GM18519 (cell line): ENCODE results near the gene CDRT15L2.
"Not testable (repeated sequence)": the region's sequence is repeated elsewhere in the genome, so short reads cannot be mapped to it uniquely, and the experiment has no call there.

Experiments
- ATAC-seq: cut with Tn5 transposase; IDR thresholded peaks from one replicate; pipeline ENCODE4 v1.9.1; 2021; ENCODE audit warnings: mild to moderate bottlenecking, moderate library complexity; ENCODE audit not compliant: unreplicated experiment, low FRiP score

The CDRT15L2 gene

DNA sequence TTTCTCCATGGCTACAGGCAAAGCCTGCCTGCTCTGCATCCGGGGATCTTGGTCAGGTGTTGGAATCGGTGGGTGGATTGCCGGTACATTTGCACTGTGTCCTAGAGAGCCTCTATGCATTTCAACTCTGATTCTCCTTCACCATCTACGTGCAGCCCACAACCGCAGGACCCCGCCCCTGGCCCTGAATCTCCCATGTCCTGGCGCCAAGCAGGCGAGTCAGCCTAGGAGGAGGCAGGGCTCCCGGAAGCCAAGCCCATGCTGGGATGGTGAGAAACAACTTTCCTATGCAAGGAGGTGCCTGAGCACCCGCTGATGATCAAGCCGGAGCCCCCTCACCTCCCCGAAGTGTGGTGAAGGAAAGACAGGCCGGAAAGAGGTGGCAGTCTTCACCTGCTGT, 7.9 kb upstream of the CDRT15L2 start:
- not testable (repeated sequence) for ATAC-seq

DNA sequence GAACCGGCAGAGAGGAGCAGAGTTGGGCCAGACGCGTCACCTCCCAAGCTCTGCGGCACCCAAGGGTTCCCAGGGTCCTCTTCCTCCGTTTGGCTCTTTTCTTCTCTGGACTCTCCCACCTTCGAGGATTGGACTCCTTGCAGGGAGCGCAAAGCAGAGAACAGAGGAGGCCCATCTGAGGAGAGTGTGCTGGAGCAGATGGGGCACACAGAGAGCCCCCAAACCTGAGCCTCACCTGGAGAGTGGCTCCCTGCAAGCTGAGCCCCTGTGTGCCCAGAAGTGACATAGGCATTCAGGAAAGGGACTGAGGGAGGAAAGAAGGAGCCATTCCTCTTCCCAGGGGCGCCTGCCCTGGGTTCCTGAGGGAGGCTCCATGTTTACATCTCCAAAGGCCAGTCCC, 6.3 kb upstream of the CDRT15L2 start:
- not testable (repeated sequence) for ATAC-seq

DNA sequence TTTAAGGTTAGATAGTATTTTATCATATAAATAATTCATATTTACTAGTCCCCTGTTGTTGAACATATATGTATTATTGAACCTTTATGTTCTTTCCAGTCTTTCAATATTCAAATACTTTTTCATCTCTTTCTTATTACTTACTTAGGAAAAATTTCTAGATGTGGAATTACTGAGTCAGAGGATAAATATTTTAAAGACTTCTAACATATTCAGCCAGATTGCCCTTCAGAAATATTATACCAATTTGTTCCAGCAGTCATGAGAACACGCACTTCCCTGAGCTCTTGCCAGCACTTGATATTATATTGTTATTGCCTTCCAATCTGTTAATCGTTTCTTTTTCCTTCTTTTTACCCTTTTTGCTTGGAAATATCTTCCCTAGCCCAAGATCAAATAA, 4.5 kb upstream of the CDRT15L2 start:
- not testable (repeated sequence) for ATAC-seq

DNA sequence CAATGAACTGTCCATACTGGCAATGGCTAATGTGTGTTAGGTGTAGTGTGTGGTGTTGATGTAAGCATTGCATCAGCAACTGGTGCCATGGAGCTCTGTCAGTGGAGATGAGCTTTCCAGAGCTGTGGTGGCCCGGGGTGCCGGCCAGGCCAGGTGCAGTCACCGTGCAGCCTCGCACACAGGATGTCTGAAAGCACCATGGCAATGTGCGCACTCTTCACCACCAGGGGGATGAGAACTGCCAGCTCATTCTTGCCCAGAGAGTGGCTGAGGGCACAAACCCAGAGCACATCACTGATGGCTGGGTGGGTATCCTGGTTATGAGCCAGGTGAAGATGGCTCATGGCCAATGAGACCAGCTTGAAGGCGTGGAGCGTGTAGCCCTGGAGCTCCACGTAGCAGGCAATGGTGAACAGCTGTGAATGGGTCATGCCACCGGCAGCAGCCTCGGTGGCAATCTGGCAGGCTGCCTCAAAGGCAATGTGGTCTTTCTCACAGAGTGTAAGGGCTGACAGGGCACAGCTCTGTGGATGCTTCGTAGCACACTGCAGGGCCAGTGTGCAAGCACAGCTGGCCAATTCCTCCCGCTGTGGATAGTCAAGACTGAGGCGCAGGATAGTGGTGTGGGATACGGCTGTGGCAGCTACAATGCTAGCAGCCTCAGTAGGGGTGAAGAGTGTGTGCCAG, 4.5 kb downstream of the CDRT15L2 start:
- not testable (repeated sequence) for ATAC-seq

DNA sequence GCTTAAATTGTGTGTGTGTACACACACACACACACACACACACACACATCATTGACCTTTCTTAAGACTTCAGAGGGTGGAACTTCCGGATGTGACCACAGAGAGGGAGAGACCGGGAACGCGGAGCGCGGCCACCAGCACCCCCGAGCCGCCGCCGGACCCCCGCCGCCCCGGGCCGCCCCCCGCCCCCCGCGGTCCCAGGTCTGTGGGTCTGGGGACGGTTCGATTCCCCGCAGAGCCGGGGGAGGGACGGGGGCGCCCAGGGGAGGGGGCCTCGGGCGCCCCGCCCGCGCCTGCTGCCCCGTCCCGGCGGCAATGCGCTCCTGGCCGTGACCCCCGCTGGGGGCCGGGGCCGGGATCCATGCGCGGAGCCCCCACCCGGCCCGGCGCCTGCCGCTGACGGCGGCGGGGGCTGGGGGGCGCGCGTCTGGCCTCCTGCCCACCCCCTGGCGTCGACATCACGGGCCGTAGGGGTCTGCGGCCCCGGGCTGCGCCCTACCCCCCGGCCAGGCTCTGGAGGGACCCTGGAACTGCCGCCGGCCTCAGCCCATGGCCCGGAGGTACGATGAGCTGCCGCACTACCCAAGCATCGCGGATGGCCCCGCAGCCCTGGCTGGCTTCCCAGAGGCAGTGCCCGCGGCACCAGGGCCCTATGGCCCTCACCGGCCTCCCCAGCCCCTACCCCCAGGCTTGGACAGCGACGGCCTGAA, 9.4 kb downstream of the CDRT15L2 start:
- not testable (repeated sequence) for ATAC-seq

DNA sequence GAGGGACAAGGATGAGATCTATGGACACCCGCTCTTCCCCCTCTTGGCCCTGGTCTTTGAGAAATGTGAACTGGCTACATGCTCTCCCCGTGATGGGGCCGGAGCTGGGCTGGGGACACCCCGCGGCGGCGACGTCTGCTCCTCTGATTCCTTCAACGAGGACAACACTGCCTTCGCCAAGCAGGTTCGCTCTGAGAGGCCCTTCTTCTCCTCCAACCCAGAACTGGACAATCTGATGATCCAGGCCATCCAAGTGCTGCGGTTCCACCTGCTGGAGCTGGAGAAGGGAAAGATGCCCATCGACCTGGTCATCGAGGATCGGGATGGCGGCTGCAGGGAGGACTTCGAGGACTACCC, 9.9 kb downstream of the CDRT15L2 start:
- not testable (repeated sequence) for ATAC-seq

DNA sequence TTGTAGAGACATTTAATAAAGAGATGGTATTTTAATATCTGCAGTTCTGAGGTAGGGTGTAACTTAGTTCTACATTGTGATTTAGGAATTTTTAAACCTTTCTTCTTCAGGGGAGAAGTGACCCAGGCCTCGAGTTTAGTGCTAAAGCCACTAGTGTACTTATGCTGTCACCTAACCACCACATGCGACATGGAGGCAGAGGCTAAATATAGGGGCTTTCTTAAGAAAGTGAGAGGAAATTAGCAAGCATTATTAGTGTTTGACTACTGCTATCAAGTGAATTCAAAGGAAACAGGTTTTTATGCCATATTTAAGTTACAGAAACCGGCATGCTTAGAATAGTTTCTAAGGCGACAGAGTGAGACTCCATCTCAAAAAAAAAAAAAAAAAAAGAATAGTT, 11.5 kb downstream of the CDRT15L2 start:
- ATAC-seq, result not testable (repeated sequence)

DNA sequence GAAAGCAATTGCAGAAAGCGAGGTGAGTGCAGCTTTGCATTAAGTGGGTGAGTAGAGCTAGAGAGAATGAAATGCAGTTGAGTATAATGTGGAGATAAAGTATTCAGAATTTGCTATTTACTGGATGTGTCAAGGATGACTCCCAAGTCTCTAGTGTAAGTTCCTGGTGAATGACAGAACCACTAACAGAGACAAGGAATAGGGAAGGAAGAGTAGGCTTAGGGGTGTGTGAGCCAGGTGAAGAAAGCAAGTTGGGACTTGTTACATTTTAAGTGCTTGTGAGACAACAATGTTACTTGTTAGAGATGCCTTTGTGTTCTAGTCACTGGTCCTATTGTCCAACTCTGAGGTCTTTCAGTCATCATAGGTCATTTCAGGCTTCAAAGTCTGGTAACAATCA, 26.0 kb downstream of the CDRT15L2 start:
- ATAC-seq, result not testable (repeated sequence)

DNA sequence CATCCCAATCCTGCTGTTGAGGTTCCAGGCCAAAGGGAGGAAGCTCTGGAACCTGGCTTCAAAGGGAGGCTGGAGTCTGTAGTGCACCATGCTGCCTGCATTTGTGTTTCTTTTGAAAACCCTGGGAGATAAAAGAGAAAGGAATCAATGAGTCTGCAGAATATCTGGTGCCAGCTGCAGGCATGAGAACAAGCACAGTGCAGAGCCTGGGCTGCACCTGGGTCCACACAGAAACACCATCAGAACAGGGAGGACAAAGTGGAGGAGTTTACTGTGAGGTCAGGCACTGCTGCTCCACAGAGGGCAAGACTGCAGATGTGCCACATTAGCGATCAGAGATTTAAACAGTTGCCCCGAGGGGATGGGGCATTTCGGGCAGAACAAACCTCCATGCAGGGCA, 30.0 kb downstream of the CDRT15L2 start:
- not testable (repeated sequence) for ATAC-seq

DNA sequence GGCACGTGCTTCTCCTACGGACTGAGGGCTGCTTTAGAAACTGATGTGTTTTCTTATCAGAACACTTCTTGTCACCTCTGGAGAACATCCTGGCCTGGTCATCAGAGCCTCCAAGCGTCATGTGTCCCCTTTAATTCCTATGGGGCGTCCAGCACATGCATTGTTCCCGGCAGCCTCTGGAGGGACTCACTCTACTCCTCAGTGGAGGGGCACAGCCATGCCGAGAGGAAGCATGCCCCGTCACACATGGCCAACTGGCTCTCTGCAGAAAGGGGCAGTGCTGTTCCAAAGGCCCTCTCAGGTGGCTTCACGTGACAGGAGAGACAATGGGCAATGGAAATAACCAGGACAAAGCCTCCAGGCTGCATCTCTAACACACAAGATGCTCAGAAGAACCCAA, 31.8 kb downstream of the CDRT15L2 start:
- ATAC-seq, result no peak

DNA sequence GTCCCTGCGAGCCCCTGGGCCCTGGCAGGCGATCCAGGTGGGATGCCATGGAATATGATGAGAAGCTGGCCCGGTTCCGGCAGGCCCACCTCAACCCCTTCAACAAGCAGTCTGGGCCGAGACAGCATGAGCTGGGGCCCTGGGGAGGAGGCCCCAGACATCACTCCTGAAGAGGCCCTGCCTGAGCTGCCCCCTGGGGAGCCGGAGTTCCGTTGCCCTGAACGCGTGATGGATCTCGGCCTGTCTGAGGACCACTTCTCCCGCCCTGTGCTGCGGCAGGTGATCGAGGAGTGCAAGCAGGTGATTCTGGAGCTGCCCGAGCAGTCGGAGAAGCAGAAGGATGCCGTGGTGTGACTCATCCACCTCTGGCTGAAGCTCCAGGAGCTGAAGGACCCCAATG, 33.1 kb downstream of the CDRT15L2 start:
- ATAC-seq, result no peak

DNA sequence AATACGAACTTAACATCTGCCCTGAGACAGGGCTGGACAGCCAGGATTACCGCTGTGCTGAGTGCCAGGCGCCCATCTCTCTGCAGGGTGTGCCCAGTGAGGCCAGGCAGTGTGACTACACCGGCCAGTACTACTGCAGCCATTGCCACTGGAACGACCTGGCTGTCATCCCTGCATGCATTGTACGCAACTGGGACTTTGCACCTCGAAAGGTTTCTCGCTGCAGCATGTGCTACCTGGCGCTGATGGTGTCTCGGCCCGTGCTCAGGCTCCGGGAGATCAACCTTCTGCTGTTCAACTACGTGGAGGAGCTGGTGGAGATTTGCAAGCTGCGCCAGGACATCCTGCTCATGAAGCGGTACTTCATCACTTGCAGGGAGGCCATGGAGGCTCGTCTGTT, 33.7 kb downstream of the CDRT15L2 start:
- ATAC-seq, result no peak

DNA sequence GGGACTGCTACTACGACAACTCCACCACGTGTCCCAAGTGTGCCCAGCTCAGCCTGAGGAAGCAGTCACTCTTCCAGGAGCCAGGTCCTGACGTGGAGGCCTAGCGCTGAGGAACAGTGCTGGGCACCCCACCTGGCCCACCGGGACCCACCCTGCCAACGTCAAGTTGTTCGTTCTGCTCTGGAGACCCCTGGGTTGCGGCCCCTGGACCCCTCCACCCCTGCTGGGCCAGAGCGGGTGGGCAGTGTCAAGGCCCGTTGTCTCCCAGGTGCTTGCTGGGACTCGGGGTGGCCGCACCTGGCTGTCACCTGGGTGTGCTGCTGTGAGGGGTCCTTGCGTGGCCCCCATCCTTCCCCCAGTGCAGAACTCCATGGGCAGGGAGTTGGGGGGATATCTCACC, 34.4 kb downstream of the CDRT15L2 start:
- no peak for ATAC-seq

DNA sequence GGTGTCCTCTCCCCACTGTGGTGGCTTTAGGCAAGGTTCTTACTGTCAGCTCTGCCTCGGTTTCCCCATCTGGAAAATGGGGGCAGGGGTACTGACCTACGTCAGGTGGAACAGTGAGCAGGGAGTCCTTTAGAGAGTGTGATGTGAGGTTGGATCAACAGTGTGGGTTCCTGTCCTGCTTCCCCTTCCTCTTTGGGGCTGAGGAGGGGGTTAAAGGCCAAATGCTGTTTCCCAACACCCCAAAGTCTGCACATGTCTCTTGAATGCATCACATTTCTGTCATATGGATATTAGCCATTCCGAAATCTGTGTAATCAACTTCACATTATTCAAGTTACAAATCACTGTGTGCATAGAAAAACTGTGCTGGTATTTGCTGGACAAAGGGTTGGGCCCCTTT, 35.9 kb downstream of the CDRT15L2 start:
- not testable (repeated sequence) for ATAC-seq
